GM23338 (cell line): ENCODE data around the gene SLC16A2. TPM values are rescaled to one million over a fixed set of nuclear protein-coding genes. Genes with fewer than 3 reads are reported as not detected.
"Not testable (repeated sequence)": the region's sequence is repeated elsewhere in the genome, so short reads cannot be mapped to it uniquely, and the experiment has no call there.

Experiments
- ATAC-seq: fragments of 200-7000 bp; cut with Tn5 transposase; 3 replicates; pipeline ENCODE4 v1.9.1; 2020
- DNase-seq: peaks from one replicate; pipeline ENCODE4 v3.0.0-alpha.2; 2015; ENCODE audit warnings: low spot score
- H2AFZ ChIP-seq: fragments of 200-600 bp; sonication (generic); 2 replicates; pipeline ENCODE4 v1.8.0; 2016; ENCODE audit warnings: antibody characterized with exemption, mild to moderate bottlenecking, moderate library complexity
- H3F3A ChIP-seq: fragments of 200-600 bp; sonication (generic); replicated peaks from 2 replicates; pipeline ENCODE4 v1.8.0; 2017; ENCODE audit warnings: antibody characterized with exemption, mixed run types, low read depth
- H3K27ac ChIP-seq: fragments of 200-600 bp; sonication (generic); 2 replicates; pipeline ENCODE4 v1.6.1; 2016; ENCODE audit warnings: low read depth
- H3K27me3 ChIP-seq: fragments of 200-600 bp; sonication (generic); 2 replicates; pipeline ENCODE4 v1.8.0; 2016; ENCODE audit warnings: mild to moderate bottlenecking, mixed run types, moderate library complexity; ENCODE audit not compliant: insufficient read depth
- H3K36me3 ChIP-seq: fragments of 200-600 bp; sonication (generic); 2 replicates; pipeline ENCODE4 v1.8.0; 2016; ENCODE audit warnings: mild to moderate bottlenecking; ENCODE audit not compliant: insufficient read depth
- H3K4me1 ChIP-seq: fragments of 200-600 bp; sonication (generic); 2 replicates; pipeline ENCODE4 v1.8.0; 2016; ENCODE audit warnings: mild to moderate bottlenecking, moderate library complexity; ENCODE audit not compliant: insufficient read depth
- H3K4me2 ChIP-seq: fragments of 200-600 bp; sonication (generic); 2 replicates; pipeline ENCODE4 v1.7.1; 2017; ENCODE audit warnings: mixed run types
- H3K4me3 ChIP-seq: fragments of 200-600 bp; sonication (generic); 2 replicates; pipeline ENCODE4 v1.6.1; 2016; ENCODE audit warnings: mixed run types
- H3K79me2 ChIP-seq: fragments of 200-600 bp; sonication (generic); replicated peaks from 2 replicates; pipeline ENCODE4 v1.8.0; 2017; ENCODE audit warnings: mild to moderate bottlenecking; ENCODE audit not compliant: insufficient read depth
- H3K9me2 ChIP-seq: fragments of 200-600 bp; sonication (generic); 2 replicates; pipeline ENCODE4 v1.8.0; 2017; ENCODE audit not compliant: insufficient read depth
- H4K20me1 ChIP-seq: fragments of 200-600 bp; sonication (generic); replicated peaks from 2 replicates; pipeline ENCODE4 v1.8.0; 2017; ENCODE audit warnings: mild to moderate bottlenecking; ENCODE audit not compliant: insufficient read depth
- H3K27ac Mint-ChIP-seq: 2 replicates; pipeline ENCODE4 v1.8.0; 2020; ENCODE audit warnings: inconsistent platforms, mild to moderate bottlenecking, moderate library complexity, mixed read lengths
- H3K27me3 Mint-ChIP-seq: 3 replicates; pipeline ENCODE4 v1.8.0; 2022; ENCODE audit warnings: low read depth, mild to moderate bottlenecking, moderate library complexity, mixed read lengths, inconsistent platforms; ENCODE audit not compliant: insufficient read depth, poor library complexity
- H3K36me3 Mint-ChIP-seq: 3 replicates; pipeline ENCODE4 v1.8.0; 2021; ENCODE audit warnings: low read depth, mild to moderate bottlenecking, inconsistent platforms, moderate library complexity, mixed read lengths
- H3K4me1 Mint-ChIP-seq: 3 replicates; pipeline ENCODE4 v1.8.0; 2020; ENCODE audit warnings: mild to moderate bottlenecking, inconsistent platforms, mixed read lengths
- H3K4me3 Mint-ChIP-seq: 3 replicates; pipeline ENCODE4 v1.8.0; 2021; ENCODE audit warnings: moderate library complexity, mild to moderate bottlenecking, inconsistent platforms, mixed read lengths
- H3K9me3 Mint-ChIP-seq: 3 replicates; pipeline ENCODE4 v1.8.0; 2020; ENCODE audit warnings: moderate library complexity, mild to moderate bottlenecking, inconsistent platforms, mixed read lengths
- CREB1 ChIP-seq: fragments of 250-450 bp; sonication (Bioruptor Pico); IDR thresholded peaks from 2 replicates; pipeline ENCODE4 v1.5.0; 2020; ENCODE audit warnings: low read depth, mild to moderate bottlenecking, moderate library complexity
- CTCF ChIP-seq, 2 experiments: fragments of 200-600 bp in 1 of 2; sonication (generic) in 1 of 2; conservative IDR thresholded peaks; 2 replicates each; pipeline versions ENCODE4 v1.5.1 to v1.6.1; 2016 to 2017; ENCODE audit warnings: antibody characterized with exemption in 2 of 2, low read depth in 2 of 2, mild to moderate bottlenecking in 2 of 2, moderate library complexity in 1 of 2
- EZH2phosphoT487 ChIP-seq: fragments of 200-600 bp; sonication (generic); IDR thresholded peaks from one replicate; pipeline ENCODE4 v1.8.1; 2018; ENCODE audit warnings: antibody characterized with exemption; ENCODE audit not compliant: unreplicated experiment
- REST ChIP-seq: IDR thresholded peaks from one replicate; pipeline ENCODE4 v1.6.1; 2018; ENCODE audit warnings: antibody characterized with exemption; ENCODE audit not compliant: unreplicated experiment
- ZNF331 ChIP-seq: fragments of 250-450 bp; sonication (Bioruptor Pico); IDR thresholded peaks from 2 replicates; pipeline ENCODE4 v1.5.0; 2020; ENCODE audit warnings: low read depth, mild to moderate bottlenecking, moderate library complexity
- polyA plus RNA-seq: library from polyadenylated mRNA; unstranded; fragments of >200 nt; fragmentation: Nextera tagmentation; extraction: Ambion mirVana; gene quantifications from 2 replicates; pipeline ENCODE4 v1.2.1, GENCODE V29; 2016
- total RNA-seq: library from RNA; depleted of rRNA; stranded (reverse); fragments of >200 nt; shearing (Covaris generic); gene quantifications from 2 replicates; pipeline ENCODE4 v1.2.3, GENCODE V29; 2014

SLC16A2 gene
- total and polyA plus RNA-seq, 2 experiments from 2014 or later: 11.1 to 27.9 TPM

GRCh38 chrX:74515356-74515755, 94.1 kb downstream of the SLC16A2 start:
- no peak overlapping the region for H2AFZ ChIP-seq
- H3K36me3 ChIP-seq: no peaks in the 10 kb centered on the region
- no peaks in the 10 kb centered on the region for H4K20me1 ChIP-seq
- no peak overlapping the region for H3K4me2 ChIP-seq
- H3K27me3 ChIP-seq: no peaks in the 10 kb centered on the region
- no peaks in the 10 kb centered on the region for H3F3A ChIP-seq
- Mint-ChIP-seq H3K9me3 (peaks cover 16% of the 10 kb centered on the region; the same call in 2 of the 3 replicates), H3K27me3 (peaks cover 3% of the 10 kb centered on the region), H3K36me3 (peaks cover 11% of the 10 kb centered on the region; the same call in 2 of the 3 replicates), H3K27ac (no peak overlapping the region), H3K4me3 (no peak overlapping the region), H3K4me1 (peaks cover 13% of the 10 kb centered on the region)
- TF ChIP-seq ZNF331 (CRISPR knock-in tag): no peak
- H3K9me2 ChIP-seq: no peaks in the 10 kb centered on the region
- H3K79me2 ChIP-seq: no peaks in the 10 kb centered on the region
- H3K4me3 ChIP-seq: no peak overlapping the region
- ATAC-seq (no peak), DNase-seq (no peak)
- H3K4me1 ChIP-seq: peaks cover 10% of the 10 kb centered on the region
- no peak overlapping the region for H3K27ac ChIP-seq

DNA sequence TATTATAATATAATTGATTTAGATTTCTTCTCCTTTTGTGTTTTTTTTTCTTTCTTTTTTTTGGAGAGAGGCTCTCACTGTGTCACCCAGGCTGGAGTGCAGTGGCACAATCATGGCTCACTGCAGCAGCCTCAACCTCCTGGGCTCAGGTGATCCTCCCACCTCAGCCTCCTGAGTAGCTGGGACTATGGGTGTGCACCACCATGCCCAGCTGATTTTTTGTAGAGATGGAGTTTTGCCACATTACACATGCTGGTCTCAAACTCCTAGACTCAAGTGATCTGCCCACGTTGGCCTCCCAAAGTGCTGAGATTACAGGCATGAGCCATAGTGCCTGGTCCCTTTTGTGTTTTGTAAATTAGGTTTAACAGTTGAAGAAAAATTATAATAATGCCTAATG, 94.7 kb downstream of the SLC16A2 start:
- H3K27me3 Mint-ChIP-seq, ATAC-seq, H3K79me2 ChIP-seq, H3K4me2 ChIP-seq, H3K27ac ChIP-seq, H2AFZ ChIP-seq, H3K27ac Mint-ChIP-seq, H3K4me3 Mint-ChIP-seq, H3K27me3 ChIP-seq, DNase-seq, H3F3A ChIP-seq, H3K36me3 ChIP-seq, H3K4me1 ChIP-seq, H3K9me2 ChIP-seq, H3K4me3 ChIP-seq, H4K20me1 ChIP-seq: not testable (repeated sequence)
- Mint-ChIP-seq H3K36me3 (peaks cover 11% of the 10 kb centered on the region; the same call in 2 of the 3 replicates), H3K9me3 (peaks cover 16% of the 10 kb centered on the region; the same call in 2 of the 3 replicates), H3K4me1 (peaks cover 13% of the 10 kb centered on the region)

GRCh38 chrX:74519870-74520269, 98.6 kb downstream of the SLC16A2 start:
- no peak for DNase-seq
- peaks cover 16% of the 10 kb centered on the region; the same call in 2 of the 3 replicates for H3K9me3 Mint-ChIP-seq
- TF ChIP-seq EZH2phosphoT487 (no peak), CREB1 (CRISPR knock-in tag) (no peak), REST (no peak), CTCF (conservative IDR thresholded peaks at IDR 0.05; ENCODE audit: low read depth in 2 of 2) (no peak)

More at GRCh38 chrX:74519870-74520269, 98.6 kb downstream of the SLC16A2 start:
- peaks cover 5% of the 10 kb centered on the region for H3K27me3 Mint-ChIP-seq
- H3K9me2 ChIP-seq: no peaks in the 10 kb centered on the region
- H3K4me2 ChIP-seq: no peak overlapping the region
- no peaks in the 10 kb centered on the region for H3K36me3 ChIP-seq
- no peaks in the 10 kb centered on the region for H3F3A ChIP-seq
- H2AFZ ChIP-seq: no peak overlapping the region
- H3K4me3 ChIP-seq: no peak overlapping the region
- H3K4me1 Mint-ChIP-seq: peaks cover 4% of the 10 kb centered on the region; the same call in 2 of the 3 replicates
- H3K27me3 ChIP-seq: no peaks in the 10 kb centered on the region
- no peak overlapping the region; the same call in 1 of the 2 replicates for H3K27ac Mint-ChIP-seq
- ATAC-seq: no peak
- no peaks in the 10 kb centered on the region for H4K20me1 ChIP-seq
- H3K27ac ChIP-seq: no peak overlapping the region
- no peak overlapping the region for H3K4me3 Mint-ChIP-seq
- H3K36me3 Mint-ChIP-seq: peaks cover 13% of the 10 kb centered on the region; the same call in 2 of the 3 replicates
- H3K4me1 ChIP-seq: 0 out of 2 replicates have a peak, but pooled peaks cover under 1% of the 10 kb centered on the region
- no peaks in the 10 kb centered on the region for H3K79me2 ChIP-seq
